GM19438 (cell line): ENCODE results near the gene NDUFS3.

Source experiments
- ATAC-seq: cut with Tn5 transposase; IDR thresholded peaks from one replicate; pipeline ENCODE4 v1.9.1; 2021; ENCODE audit warnings: low read depth; ENCODE audit not compliant: unreplicated experiment

Gene NDUFS3

DNA sequence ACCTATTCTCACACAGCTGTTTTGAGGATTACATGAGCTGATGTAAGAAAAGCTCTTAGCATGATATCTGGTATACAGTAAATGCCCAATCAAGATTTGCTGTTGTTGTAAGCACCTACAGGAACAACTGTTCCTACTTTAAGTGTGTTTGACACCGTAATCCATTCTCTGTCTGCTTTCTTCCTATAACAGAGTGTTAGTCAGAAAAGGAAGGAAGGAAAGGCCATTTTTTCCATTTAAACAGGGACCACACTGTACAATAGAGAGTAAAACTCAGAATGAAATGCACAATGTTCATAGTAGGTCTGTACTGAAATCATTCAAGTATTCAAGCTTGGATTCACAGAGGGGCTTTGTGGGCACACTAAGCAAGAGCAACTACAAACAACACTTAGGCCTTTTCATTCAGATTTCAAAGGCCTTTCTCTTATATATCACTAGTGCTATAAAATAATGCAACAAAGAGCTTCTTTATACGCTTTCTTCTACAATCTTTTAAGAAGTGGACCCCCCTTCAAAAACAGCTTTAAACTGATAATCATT, 42.0 kb downstream of the NDUFS3 start:
- ATAC-seq: no peak

DNA sequence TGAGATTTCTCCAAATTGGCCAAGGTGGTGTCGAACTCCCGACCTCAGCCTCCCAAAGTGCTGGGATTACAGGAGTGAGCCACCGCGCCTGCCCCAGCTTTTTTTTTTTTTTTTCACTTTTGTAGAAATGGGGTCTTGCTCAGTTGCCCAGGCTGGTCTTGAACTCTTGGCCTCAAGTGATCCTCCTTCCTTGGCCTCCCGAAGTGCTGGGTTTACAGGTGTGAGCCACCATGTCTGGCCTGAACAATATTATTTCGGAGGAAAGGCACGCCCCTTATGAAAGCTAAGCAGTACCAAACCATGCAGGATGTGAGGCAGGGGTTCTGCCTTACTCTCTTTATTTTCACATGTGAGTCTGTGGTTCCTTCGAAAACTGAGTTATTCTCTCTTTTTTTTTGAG, 47.4 kb downstream of the NDUFS3 start:
- no peak for ATAC-seq

DNA sequence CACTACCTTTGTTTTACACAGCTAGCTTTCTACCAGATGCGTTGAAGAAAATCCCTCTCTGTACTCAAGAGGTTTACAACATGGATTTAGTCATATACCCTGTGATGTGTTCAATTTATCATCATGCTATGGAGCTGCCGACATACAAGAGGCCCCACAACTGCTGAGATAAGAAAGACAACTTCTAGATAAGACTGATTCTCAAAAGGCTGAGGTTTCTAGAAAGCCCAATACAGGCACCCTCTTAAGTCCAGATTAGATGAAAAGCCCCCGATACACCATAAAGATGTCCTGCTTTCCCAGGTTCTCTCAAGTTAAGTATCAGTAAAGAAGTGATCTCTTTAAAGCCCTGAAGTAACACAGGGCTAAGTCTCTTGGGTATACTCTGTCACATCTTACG, 49.2 kb downstream of the NDUFS3 start:
- ATAC-seq: no peak

GRCh38 chr11:47631473-47631872, 52.6 kb downstream of the NDUFS3 start:
- ATAC-seq: no peak
